H9 (cell line): ENCODE data around the gene RASA4B. TPM values are rescaled to one million over a fixed set of nuclear protein-coding genes. Genes with fewer than 3 reads are reported as not detected.

Experiments used
- DNase-seq: peaks from one replicate; pipeline ENCODE4 v3.0.0-alpha.2; 2017
- H2AFZ ChIP-seq: one replicate; pipeline ENCODE4 v1.6.1; 2013; ENCODE audit warnings: mild to moderate bottlenecking, low read length, control low read depth, moderate library complexity
- H2AK5ac ChIP-seq: 2 replicates; pipeline ENCODE4 v1.6.1; 2013; ENCODE audit warnings: low read length, control low read depth, mixed read lengths; ENCODE audit not compliant: insufficient read length
- H2BK120ac ChIP-seq: one replicate; pipeline ENCODE4 v1.6.1; 2013; ENCODE audit warnings: low read depth, mild to moderate bottlenecking, low read length, control low read depth, inconsistent platforms; ENCODE audit not compliant: poor library complexity, severe bottlenecking
- H2BK12ac ChIP-seq: 2 replicates; pipeline ENCODE4 v1.6.1; 2013; ENCODE audit warnings: low read length, control low read depth, mixed read lengths, low read depth; ENCODE audit not compliant: insufficient read length
- H2BK15ac ChIP-seq: 2 replicates; pipeline ENCODE4 v1.6.1; 2013; ENCODE audit warnings: low read depth, low read length, control low read depth
- H2BK20ac ChIP-seq: one replicate; pipeline ENCODE4 v1.6.1; 2013; ENCODE audit warnings: low read depth, mild to moderate bottlenecking, low read length, control low read depth, inconsistent platforms; ENCODE audit not compliant: poor library complexity, severe bottlenecking
- H2BK5ac ChIP-seq: 2 replicates; pipeline ENCODE4 v1.6.1; 2013; ENCODE audit warnings: low read length, control low read depth, mixed read lengths; ENCODE audit not compliant: insufficient read length
- H3K14ac ChIP-seq: 2 replicates; pipeline ENCODE4 v1.6.1; 2013; ENCODE audit warnings: low read length, control low read depth; ENCODE audit not compliant: insufficient read depth
- H3K18ac ChIP-seq: 2 replicates; pipeline ENCODE4 v1.6.1; 2013; ENCODE audit warnings: low read depth, mild to moderate bottlenecking, mixed read lengths, low read length, control low read depth; ENCODE audit not compliant: insufficient read length
- H3K23ac ChIP-seq: 2 replicates; pipeline ENCODE4 v1.6.1; 2013; ENCODE audit warnings: low read length, control low read depth, mixed read lengths, low read depth; ENCODE audit not compliant: insufficient read length
- H3K23me2 ChIP-seq: 2 replicates; pipeline ENCODE4 v1.6.1; 2013; ENCODE audit warnings: low read depth, mild to moderate bottlenecking, mixed read lengths, low read length, control low read depth; ENCODE audit not compliant: insufficient read length, poor library complexity, severe bottlenecking
- H3K27ac ChIP-seq: 2 replicates; pipeline ENCODE4 v1.5.1; 2013; ENCODE audit warnings: low read length, control low read depth, mixed read lengths, low read depth; ENCODE audit not compliant: insufficient read length
- H3K27me3 ChIP-seq: 2 replicates; pipeline ENCODE4 v1.6.1; 2013; ENCODE audit warnings: low read length, control low read depth, inconsistent platforms; ENCODE audit not compliant: insufficient read depth
- H3K4ac ChIP-seq: 2 replicates; pipeline ENCODE4 v1.6.1; 2013; ENCODE audit warnings: low read depth, mild to moderate bottlenecking, control low read depth, inconsistent platforms, low read length, moderate library complexity
- H3K4me1 ChIP-seq: 2 replicates; pipeline ENCODE4 v1.6.1; 2013; ENCODE audit warnings: low read length, control low read depth, inconsistent platforms; ENCODE audit not compliant: insufficient read depth
- H3K4me2 ChIP-seq: 2 replicates; pipeline ENCODE4 v1.6.1; 2013; ENCODE audit warnings: low read length, control low read depth, mixed read lengths; ENCODE audit not compliant: insufficient read length, insufficient read depth
- H3K56ac ChIP-seq: 2 replicates; pipeline ENCODE4 v1.6.1; 2013; ENCODE audit warnings: low read depth, mild to moderate bottlenecking, mixed read lengths, low read length, control low read depth; ENCODE audit not compliant: insufficient read length
- H3K79me1 ChIP-seq: 2 replicates; pipeline ENCODE4 v1.6.1; 2013; ENCODE audit warnings: low read depth, mild to moderate bottlenecking, moderate library complexity, low read length, control low read depth, inconsistent platforms; ENCODE audit not compliant: insufficient read depth, poor library complexity, severe bottlenecking
- H3K79me2 ChIP-seq: 2 replicates; pipeline ENCODE4 v1.6.1; 2013; ENCODE audit warnings: low read length, control low read depth, inconsistent platforms; ENCODE audit not compliant: insufficient read depth
- H3K9ac ChIP-seq: 2 replicates; pipeline ENCODE4 v1.6.1; 2013; ENCODE audit warnings: low read length, control low read depth, mixed read lengths; ENCODE audit not compliant: insufficient read length; ENCODE audit errors: extremely low read depth
- H3K9me3 ChIP-seq: one replicate; pipeline ENCODE4 v1.6.1; 2013; ENCODE audit warnings: low read depth, low read length, inconsistent platforms; ENCODE audit not compliant: control insufficient read depth
- H3T11ph ChIP-seq: one replicate; pipeline ENCODE4 v1.6.1; 2013; ENCODE audit warnings: mild to moderate bottlenecking, low read length, control low read depth, inconsistent platforms
- H4K20me1 ChIP-seq: one replicate; pipeline ENCODE4 v1.6.1; 2013; ENCODE audit not compliant: control insufficient read depth, insufficient read length, insufficient read depth
- H4K5ac ChIP-seq: 2 replicates; pipeline ENCODE4 v1.6.1; 2013; ENCODE audit warnings: low read depth, mild to moderate bottlenecking, mixed read lengths, low read length, control low read depth; ENCODE audit not compliant: insufficient read length
- H4K8ac ChIP-seq: replicated peaks from 2 replicates; pipeline ENCODE4 v1.6.1; 2013; ENCODE audit warnings: low read length, control low read depth, mixed read lengths, low read depth; ENCODE audit not compliant: insufficient read length
- H4K91ac ChIP-seq: 2 replicates; pipeline ENCODE4 v1.6.1; 2013; ENCODE audit warnings: low read depth, mild to moderate bottlenecking, moderate library complexity, mixed read lengths, low read length, control low read depth; ENCODE audit not compliant: insufficient read length
- H3K27ac Mint-ChIP-seq, 3 experiments: 2 replicates in 2 of 3; 3 replicates in 1 of 3; pipeline ENCODE4 v1.8.0; 2020 to 2021; ENCODE audit warnings: mixed read lengths in 3 of 3, mild to moderate bottlenecking in 1 of 3, moderate library complexity in 1 of 3
- H3K27me3 Mint-ChIP-seq: 2 replicates; pipeline ENCODE4 v1.8.0; 2021; ENCODE audit warnings: low read depth, mild to moderate bottlenecking, moderate library complexity, mixed read lengths
- H3K36me3 Mint-ChIP-seq, 3 experiments: 2 replicates in 2 of 3; 3 replicates in 1 of 3; pipeline ENCODE4 v1.8.0; 2020 to 2021; ENCODE audit warnings: low read depth in 3 of 3, mixed read lengths in 3 of 3; ENCODE audit not compliant: insufficient read depth in 1 of 3
- H3K4me1 Mint-ChIP-seq, 2 experiments: 2 replicates each; pipeline ENCODE4 v1.8.0; 2020; ENCODE audit warnings: mixed read lengths in 2 of 2
- H3K4me3 Mint-ChIP-seq, 2 experiments: 2 replicates in 1 of 2; 3 replicates in 1 of 2; pipeline ENCODE4 v1.8.0; 2020 to 2021; ENCODE audit warnings: mild to moderate bottlenecking in 2 of 2, mixed read lengths in 2 of 2, moderate library complexity in 1 of 2
- H3K9me3 Mint-ChIP-seq, 2 experiments: 2 replicates in 1 of 2; 3 replicates in 1 of 2; pipeline ENCODE4 v1.8.0; 2020; ENCODE audit warnings: mild to moderate bottlenecking in 2 of 2, mixed read lengths in 2 of 2, moderate library complexity in 1 of 2
- WGBS: extraction: QIAGEN DNeasy Blood & Tissue Kit; methylation state at CpG from one replicate; pipeline ENCODE4 v1.1.7; 2013; ENCODE audit warnings: missing lambda C conversion rate, low lambda C conversion rate, mixed read lengths; ENCODE audit not compliant: insufficient read length; ENCODE audit errors: extremely low coverage; 5-methylcytosine and 5-hydroxymethylcytosine counted together
- total RNA-seq: library from RNA; stranded (reverse); gene quantifications from 2 replicates; pipeline ENCODE4 v1.2.1, GENCODE V29; 2021
- TF ChIP-seq, protein P1 (sequence below): fragments of 200-600 bp; sonication (generic); conservative IDR thresholded peaks from 3 replicates; pipeline ENCODE4 v1.8.0; 2021; ENCODE audit warnings: antibody characterized with exemption, mild to moderate bottlenecking

RASA4B gene
- total RNA-seq, 1 experiment from 2014 or later, result 3.7 TPM

GRCh38 chr7:102452451-102452850, 65.1 kb downstream of the RASA4B start:
- no peak for DNase-seq
- H4K5ac ChIP-seq, result no peak overlapping the region
- H2BK15ac ChIP-seq, result no peak overlapping the region
- no peaks in the 10 kb centered on the region for H3K27me3 ChIP-seq
- no peak overlapping the region for H3K14ac ChIP-seq
- no peak overlapping the region for H4K8ac ChIP-seq
- H3K4me1 ChIP-seq, result no peaks in the 10 kb centered on the region
- H3K23me2 ChIP-seq, result no peaks in the 10 kb centered on the region
- H3K79me2 ChIP-seq, result no peaks in the 10 kb centered on the region
- Mint-ChIP-seq H3K4me1 (peaks cover 7 to 9% of the 10 kb centered on the region in 2 experiments), H3K36me3 (peaks cover 5 to 17% (median 16%) of the 10 kb centered on the region in 3 experiments; a peak in 6 of 7 replicates), H3K27me3 (no peaks in the 10 kb centered on the region; the same call in 1 of the 2 replicates), H3K4me3 (no peak overlapping the region), H3K9me3 (no peaks in the 10 kb centered on the region), H3K27ac (no peak overlapping the region)
- TF ChIP-seq, protein P1, sequence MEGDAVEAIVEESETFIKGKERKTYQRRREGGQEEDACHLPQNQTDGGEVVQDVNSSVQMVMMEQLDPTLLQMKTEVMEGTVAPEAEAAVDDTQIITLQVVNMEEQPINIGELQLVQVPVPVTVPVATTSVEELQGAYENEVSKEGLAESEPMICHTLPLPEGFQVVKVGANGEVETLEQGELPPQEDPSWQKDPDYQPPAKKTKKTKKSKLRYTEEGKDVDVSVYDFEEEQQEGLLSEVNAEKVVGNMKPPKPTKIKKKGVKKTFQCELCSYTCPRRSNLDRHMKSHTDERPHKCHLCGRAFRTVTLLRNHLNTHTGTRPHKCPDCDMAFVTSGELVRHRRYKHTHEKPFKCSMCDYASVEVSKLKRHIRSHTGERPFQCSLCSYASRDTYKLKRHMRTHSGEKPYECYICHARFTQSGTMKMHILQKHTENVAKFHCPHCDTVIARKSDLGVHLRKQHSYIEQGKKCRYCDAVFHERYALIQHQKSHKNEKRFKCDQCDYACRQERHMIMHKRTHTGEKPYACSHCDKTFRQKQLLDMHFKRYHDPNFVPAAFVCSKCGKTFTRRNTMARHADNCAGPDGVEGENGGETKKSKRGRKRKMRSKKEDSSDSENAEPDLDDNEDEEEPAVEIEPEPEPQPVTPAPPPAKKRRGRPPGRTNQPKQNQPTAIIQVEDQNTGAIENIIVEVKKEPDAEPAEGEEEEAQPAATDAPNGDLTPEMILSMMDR, result no peak
- no peak overlapping the region for H3K18ac ChIP-seq
- H3K56ac ChIP-seq, result no peak overlapping the region
- no CpG with 5 or more reads among the region's 6 CpGs for WGBS
- H3K79me1 ChIP-seq, result no peaks in the 10 kb centered on the region
- no peak overlapping the region for H2BK20ac ChIP-seq
- no peaks in the 10 kb centered on the region for H4K20me1 ChIP-seq
- no peaks in the 10 kb centered on the region for H3K9me3 ChIP-seq
- no peak overlapping the region for H2AK5ac ChIP-seq
- no peak overlapping the region for H3T11ph ChIP-seq
- no peak overlapping the region for H3K27ac ChIP-seq
- H3K4ac ChIP-seq, result no peak overlapping the region
- no peak overlapping the region for H3K23ac ChIP-seq
- no peak overlapping the region for H3K9ac ChIP-seq
- no peak overlapping the region for H2BK5ac ChIP-seq
- no peak overlapping the region for H2BK120ac ChIP-seq
- no peak overlapping the region for H4K91ac ChIP-seq
- H2BK12ac ChIP-seq, result no peak overlapping the region
- no peak overlapping the region for H2AFZ ChIP-seq
- H3K4me2 ChIP-seq, result no peak overlapping the region
